ENCODE results near the gene JPH4.
A peak's percentile ranks its signal among the peaks of the same experiment; 100 is the strongest.

The JPH4 gene

GRCh38 chr14:23557946-23558345, 20.6 kb downstream of the JPH4 start:
- no peak for DNase-seq (ENCODE audit: low spot score)
- no peak for TF ChIP-seq CTCF (IDR thresholded peaks at IDR 0.05)
- Histone ChIP-seq H3K27ac (no peak overlapping the region), H3K4me3 (no peak overlapping the region)

GRCh38 chr14:23557521-23557920, 21.1 kb downstream of the JPH4 start:
- TF ChIP-seq CTCF (IDR thresholded peaks at IDR 0.05), result no peak

GRCh38 chr14:23556700-23557440, 21.7 kb downstream of the JPH4 start:
- H3K4me3 ChIP-seq, result peak overlapping the region; percentile 100
- no peak for DNase-seq (ENCODE audit: low spot score)
- no peak for TF ChIP-seq CTCF (IDR thresholded peaks at IDR 0.05)
- H3K27ac ChIP-seq, result peak overlapping the region; percentile 95 to 100

More at GRCh38 chr14:23557521-23557920, 21.1 kb downstream of the JPH4 start:
- no peak overlapping the region for H3K4me3 ChIP-seq
- H3K27ac ChIP-seq, result no peak overlapping the region
- no peak for DNase-seq (ENCODE audit: low spot score)

- DNase-seq (ENCODE audit: low spot score), result peak; percentile 94
- no peak for TF ChIP-seq CTCF (IDR thresholded peaks at IDR 0.05)
- peak within 1 kb of the TSS; percentile 100 for H3K4me3 ChIP-seq
- peak within 1 kb of the TSS; percentile 95 to 100 for H3K27ac ChIP-seq
Measured at GRCh38 chr14:23555882-23556699, 22.5 kb downstream of the JPH4 start, which contains the start of gene THTPA. TSS of gene THTPA (plus strand) at chr14:23556271. CDS start at chr14:23556758, 487 bp downstream.

GRCh38 chr14:23555533-23555881, 23.1 kb downstream of the JPH4 start:
- Histone ChIP-seq H3K4me3 (peak overlapping the region; percentile 100), H3K27ac (peak overlapping the region; percentile 95 to 100)
- TF ChIP-seq CTCF (IDR thresholded peaks at IDR 0.05), result no peak
- DNase-seq (ENCODE audit: low spot score), result no peak

GRCh38 chr14:23551266-23552028, 27.1 kb downstream of the JPH4 start, which contains the start of gene ZFHX2:
TSS of gene ZFHX2 (minus strand) at chr14:23551765. CDS start at chr14:23535325, 16,440 bp downstream.
- TF ChIP-seq CTCF (IDR thresholded peaks at IDR 0.05), result no peak
- Histone ChIP-seq H3K4me3 (peak within 1 kb of the TSS; percentile 76), H3K27ac (peak within 1 kb of the TSS in 1 of 2 donors; percentile 57)
- DNase-seq (ENCODE audit: low spot score), result no peak
